Stimulated activated CD4-positive, alpha-beta T cell treated with anti-CD3 and anti-CD28 coated beads, Interleukin-2, amount 100 ng/mL, for 24 hours (primary cell): ENCODE results near the gene OR6T1.

Source experiments
- DNase-seq, 2 donors: peaks; one replicate each; pipeline ENCODE4 v3.0.0-alpha.2; 2020

The OR6T1 gene

GRCh38 chr11:123943738-123944137, at the start of gene OR6T1:
Gene OR6T1, minus strand, starts transcription at chr11:123943838. Its CDS starts 0 bp downstream, at chr11:123943838.
- DNase-seq, result no peak

- DNase-seq, result no peak
Measured at GRCh38 chr11:123979311-123979710, 35.7 kb upstream of the OR6T1 start.

GRCh38 chr11:123977731-123978347, 34.2 kb upstream of the OR6T1 start, which contains the start of gene OR10S1:
Gene OR10S1, minus strand, starts transcription at chr11:123977781. Its CDS starts 117 bp downstream, at chr11:123977664.
- no peak for DNase-seq

- no peak for DNase-seq
Measured at GRCh38 chr11:123976770-123977560, 33.3 kb upstream of the OR6T1 start.

GRCh38 chr11:123973816-123974215, 30.2 kb upstream of the OR6T1 start:
- DNase-seq, result no peak

- no peak for DNase-seq
Measured at GRCh38 chr11:123956752-123957151, 13.1 kb upstream of the OR6T1 start.

- no peak for DNase-seq
Measured at GRCh38 chr11:123945132-123945531, 1.5 kb upstream of the OR6T1 start.

- no peak for DNase-seq
Measured at GRCh38 chr11:123942413-123942812, 1.2 kb downstream of the OR6T1 start.

- DNase-seq, result no peak
Measured at GRCh38 chr11:123939317-123939716, 4.3 kb downstream of the OR6T1 start, which contains the start of gene OR4D5. Gene OR4D5, plus strand, starts transcription at chr11:123939617. Its CDS starts 0 bp downstream, at chr11:123939617.

GRCh38 chr11:123924027-123924426, 19.6 kb downstream of the OR6T1 start:
- no peak for DNase-seq

GRCh38 chr11:123920943-123921342, 22.7 kb downstream of the OR6T1 start:
- DNase-seq, result no peak

- DNase-seq, result no peak
Measured at GRCh38 chr11:123905826-123906225, 37.8 kb downstream of the OR6T1 start.

- DNase-seq, result no peak
Measured at GRCh38 chr11:123904932-123905331, 38.7 kb downstream of the OR6T1 start.

- no peak for DNase-seq
Measured at GRCh38 chr11:123903932-123904331, 39.7 kb downstream of the OR6T1 start.

GRCh38 chr11:123901867-123902266, 41.8 kb downstream of the OR6T1 start, which contains the start of gene OR8D4:
Gene OR8D4, plus strand, starts transcription at chr11:123902167. Its CDS starts 4,265 bp downstream, at chr11:123906432.
- DNase-seq, result no peak

- no peak for DNase-seq
Measured at GRCh38 chr11:123899792-123900191, 43.8 kb downstream of the OR6T1 start.
